GM21737 (cell line): ENCODE data around the gene PLCXD1.

Source experiments
- ATAC-seq: cut with Tn5 transposase; IDR thresholded peaks from one replicate; pipeline ENCODE4 v1.9.1; 2021; ENCODE audit warnings: mild to moderate bottlenecking, moderate library complexity; ENCODE audit not compliant: unreplicated experiment

The PLCXD1 gene

GRCh38 chrX:333611-334311, 52.6 kb downstream of the PLCXD1 start:
- ATAC-seq: no peak

- no peak for ATAC-seq
Measured at GRCh38 chrX:334331-334891, 53.2 kb downstream of the PLCXD1 start.

- no peak for ATAC-seq
Measured at GRCh38 chrX:334971-335757, 54.0 kb downstream of the PLCXD1 start.

DNA sequence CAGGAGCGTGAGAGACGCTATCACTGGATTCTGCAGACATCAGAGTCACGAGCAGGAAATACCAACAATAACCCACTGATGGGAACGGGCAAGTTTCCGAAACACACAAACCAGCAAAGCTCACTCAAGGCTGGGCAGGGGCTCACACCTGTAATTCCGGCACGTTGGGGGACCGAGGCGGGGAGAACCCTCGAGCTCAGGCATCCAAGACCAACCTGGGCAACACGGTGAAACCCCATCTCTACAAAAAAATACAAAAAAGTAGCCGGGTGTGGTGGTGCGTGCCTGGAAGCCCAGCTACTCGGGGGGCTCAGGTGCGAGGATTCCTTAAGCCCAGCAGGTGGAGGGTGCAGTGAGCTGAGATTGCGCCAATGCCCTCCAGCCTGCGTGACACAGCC, 54.6 kb downstream of the PLCXD1 start:
- ATAC-seq: no peak

DNA sequence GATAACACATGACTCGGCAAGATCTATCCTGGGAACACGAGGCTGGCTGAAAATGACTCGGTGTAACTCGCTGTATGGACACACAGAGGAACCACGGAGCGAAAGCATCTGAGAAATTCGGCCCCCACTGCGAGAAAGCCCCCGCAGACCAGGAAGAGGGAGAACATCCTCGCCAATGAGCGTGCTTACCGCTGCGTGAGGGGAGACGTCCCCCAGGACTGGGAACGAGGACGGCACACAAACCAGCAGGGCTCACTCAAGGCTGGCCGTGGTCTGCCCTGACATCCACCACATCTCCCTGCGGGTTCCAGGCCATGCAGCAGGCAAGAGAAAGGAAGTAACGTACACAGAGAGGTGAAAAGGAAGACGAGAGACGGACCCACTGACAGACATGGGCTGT, 55.0 kb downstream of the PLCXD1 start:
- ATAC-seq: no peak

GRCh38 chrX:337331-337831, 56.2 kb downstream of the PLCXD1 start:
- ATAC-seq: no peak

GRCh38 chrX:338281-338835, 57.2 kb downstream of the PLCXD1 start:
- ATAC-seq: no peak

- no peak for ATAC-seq
Measured at GRCh38 chrX:338836-339400, 57.7 kb downstream of the PLCXD1 start.

- no peak for ATAC-seq
Measured at GRCh38 chrX:340121-340520, 58.9 kb downstream of the PLCXD1 start.

GRCh38 chrX:340641-341423, 59.7 kb downstream of the PLCXD1 start:
- no peak for ATAC-seq

DNA sequence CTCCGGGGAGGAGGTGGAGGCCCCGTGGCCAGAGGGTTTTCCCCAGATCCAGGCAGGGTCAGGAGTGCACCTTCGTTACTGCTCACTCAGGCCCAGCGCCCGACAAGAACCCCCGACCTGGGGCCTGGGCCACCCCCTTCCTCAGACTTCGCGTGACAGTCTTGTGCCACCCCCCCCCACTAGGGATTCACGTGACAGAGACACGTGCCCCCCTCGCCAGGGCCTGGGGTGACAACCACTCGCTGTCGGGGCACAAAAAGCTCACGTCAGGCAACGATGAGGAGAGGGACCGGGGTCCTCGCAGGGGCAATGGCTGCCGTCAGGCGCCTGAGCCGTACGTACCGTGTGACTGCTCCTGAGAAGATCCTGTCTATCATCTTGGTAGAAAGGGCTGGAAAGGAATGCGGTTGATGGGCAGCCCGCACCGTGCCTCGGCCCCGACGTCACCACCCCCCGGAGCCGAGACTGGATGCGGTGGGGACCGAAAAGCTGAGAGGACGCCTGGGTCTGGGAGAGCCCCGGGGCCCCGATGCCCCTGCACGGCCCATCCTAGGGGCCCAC, 60.4 kb downstream of the PLCXD1 start:
- ATAC-seq: no peak

DNA sequence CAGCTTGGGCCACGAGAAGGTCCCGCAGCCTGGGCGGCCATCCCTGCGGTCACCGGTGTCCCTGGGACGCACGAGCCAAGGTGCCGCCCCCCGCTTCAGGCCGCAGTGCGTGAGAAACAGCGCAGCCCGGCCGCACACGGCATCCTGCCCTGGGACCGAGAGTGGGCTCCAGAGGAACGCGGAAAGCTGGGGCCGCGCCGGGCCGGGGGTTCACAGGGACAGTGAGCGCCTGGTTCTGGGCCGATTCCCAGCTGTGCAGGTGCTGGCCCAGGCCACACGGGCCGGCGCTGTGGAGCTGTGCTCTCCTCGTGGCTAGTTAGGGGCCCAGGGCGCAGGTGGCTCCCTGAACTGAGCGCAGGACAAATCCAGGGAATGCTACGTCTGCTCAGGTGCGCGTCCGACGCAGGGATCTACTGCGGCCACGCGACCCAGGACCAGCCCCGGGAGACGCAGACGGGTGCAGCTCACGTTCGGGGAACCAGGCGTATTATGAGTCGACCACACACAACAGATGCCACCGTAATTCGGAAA, 63.3 kb downstream of the PLCXD1 start:
- no peak for ATAC-seq

DNA sequence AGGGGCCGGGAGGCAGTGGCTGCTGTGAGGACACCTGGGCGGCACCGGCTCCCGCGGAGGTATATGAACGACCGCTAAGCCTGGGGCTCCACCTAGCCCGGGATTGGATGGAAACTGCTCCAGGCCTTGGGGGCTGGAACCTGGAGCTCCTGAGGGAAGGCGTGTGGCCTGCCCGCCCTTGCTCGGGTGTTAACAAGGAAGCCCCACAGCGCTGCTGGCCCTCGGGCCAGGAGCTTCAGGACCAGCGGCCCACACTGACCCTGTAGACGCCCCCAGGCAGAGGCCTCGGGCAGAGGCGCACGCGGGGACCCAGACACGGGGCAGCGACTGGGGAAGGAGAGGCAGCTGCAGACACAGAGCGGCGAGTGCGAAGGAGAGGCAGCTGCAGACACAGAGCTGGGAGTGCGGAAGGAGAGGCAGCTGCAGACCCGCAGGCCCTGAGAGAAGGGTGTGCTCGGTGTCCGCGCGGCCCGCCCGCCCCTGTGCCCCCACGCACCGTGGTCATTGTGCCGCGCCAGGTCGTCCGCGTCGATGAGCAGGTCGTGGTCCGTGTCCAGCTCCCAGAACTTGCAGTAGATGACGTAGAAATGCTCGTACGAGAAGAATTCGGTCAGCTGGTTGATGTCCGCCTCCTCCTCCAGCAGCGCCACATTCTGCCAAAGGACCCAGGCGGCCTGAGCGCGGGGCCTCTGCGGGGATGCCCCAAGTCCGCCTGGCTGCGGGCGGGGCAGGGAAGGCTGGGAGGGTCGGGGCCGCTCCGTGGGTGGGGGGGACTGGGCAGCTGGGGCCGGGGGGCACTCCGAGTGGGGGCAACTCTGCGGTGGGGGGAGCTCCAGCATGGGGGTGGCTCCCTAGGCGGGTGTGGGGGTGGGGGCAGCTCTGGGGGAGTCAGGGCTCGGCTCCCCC, 64.1 kb downstream of the PLCXD1 start:
- ATAC-seq: no peak

DNA sequence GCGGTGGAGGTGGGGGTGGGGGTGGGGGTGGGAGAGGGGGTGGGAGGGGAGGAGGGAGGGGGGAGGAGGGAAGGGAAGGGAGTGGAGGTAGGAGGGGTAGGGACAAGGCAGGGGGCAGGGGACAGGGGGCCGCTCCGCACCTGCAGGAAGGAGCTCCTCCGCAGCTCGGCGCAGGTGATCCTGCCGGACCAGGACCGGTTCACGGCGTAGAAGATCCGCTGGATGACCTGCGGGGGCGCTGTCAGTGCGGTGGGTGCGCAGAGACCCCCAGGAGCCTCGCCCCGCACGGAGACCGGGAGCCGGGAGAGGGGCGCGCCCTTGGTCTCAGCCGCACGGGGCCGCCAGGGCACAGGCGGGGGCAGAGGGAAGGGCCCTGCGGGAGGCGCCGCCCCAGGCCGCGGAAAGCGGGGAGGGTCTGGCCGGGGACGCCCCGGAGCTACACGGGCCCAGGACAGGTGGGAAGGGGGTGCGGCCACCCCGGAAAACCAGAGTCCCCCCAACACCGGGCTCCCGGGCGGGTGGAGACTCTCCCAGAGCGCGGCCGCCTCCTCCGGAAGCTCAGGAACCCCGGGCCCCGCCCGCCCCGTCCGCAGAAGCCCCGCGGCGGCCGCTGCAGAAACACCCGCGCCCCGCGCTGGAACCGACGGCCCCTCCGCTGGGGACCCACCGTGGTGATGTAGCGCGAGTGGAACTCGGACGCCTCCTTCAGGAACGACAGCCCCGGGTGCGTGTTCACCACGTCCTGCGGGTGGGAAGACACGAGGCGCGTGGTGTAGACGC, 65.0 kb downstream of the PLCXD1 start:
- ATAC-seq: no peak

DNA sequence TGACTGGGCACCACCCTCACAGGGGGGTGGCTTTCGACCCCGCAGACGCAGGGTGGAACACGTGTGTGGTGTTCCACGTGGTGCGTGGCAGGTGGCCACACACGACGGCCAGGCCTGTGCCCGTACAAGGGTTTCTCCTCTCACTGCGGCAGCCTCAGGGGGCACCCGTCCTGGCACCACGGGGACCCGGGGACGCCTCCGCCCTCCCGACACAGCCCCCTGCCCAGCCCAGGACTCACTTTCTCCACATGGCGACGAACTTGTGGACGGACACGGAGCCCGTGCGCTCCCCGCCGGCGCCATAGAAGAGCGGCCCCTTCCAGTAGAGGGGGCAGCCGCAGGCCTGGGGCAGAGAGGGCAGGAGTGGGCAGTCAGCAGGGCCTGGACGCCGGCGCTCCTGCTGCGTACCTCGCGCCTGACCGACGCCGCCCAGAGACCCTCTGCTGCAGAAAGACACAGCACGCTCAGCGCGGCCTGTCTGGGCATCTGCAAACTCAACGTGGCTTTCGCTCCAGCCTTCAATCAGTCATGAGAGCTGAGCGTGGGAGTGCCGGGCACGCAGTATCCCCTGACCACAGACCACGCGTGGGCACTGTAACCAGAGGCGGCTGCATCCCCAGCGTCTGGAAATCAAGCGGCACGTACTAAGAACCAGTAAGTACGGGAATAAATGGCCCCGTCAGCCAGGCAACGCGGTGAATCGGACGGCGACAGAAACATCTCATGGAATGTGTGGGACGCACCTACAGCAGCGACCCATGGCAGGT, 66.4 kb downstream of the PLCXD1 start:
- ATAC-seq: no peak

DNA sequence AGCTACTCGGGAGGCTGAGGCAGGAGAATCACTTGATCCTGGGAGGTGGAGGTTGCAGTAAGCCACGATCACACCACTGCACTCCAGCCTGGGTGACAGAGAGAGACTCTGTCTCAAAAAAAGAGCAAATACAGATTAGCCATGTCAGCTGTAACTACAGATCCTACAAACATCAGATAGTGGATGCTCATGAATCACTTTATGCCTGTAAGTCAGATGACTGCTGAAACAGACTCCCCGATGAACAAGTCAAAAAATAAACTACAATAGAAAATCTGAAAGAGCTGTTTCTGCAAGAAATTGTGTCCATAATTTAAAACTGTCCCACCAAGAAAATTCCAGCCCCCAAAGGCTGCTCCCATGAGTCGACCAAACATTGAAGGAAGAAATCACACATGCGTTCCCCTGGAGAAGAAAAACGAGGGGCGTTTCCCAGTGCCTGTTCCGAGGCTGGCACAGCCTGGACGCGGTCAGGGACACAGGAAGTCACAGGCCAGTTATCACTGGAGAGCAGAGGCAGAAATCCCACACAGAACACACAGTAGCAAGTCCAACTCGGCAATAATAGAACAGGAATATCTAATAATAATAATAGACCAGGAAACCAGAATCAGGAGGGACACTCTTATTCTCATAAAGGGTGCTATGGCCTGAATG, 67.4 kb downstream of the PLCXD1 start:
- no peak for ATAC-seq

- no peak for ATAC-seq
Measured at GRCh38 chrX:349196-349595, 68.0 kb downstream of the PLCXD1 start.
